SIG-M5 treated with dmso at 0.1 percent for 504 hours (cell line): Measurements from ENCODE around the gene RNF20.
A peak's percentile ranks its signal among the peaks of the same experiment; 100 is the strongest.
"Not testable (repeated sequence)": the region's sequence is repeated elsewhere in the genome, so short reads cannot be mapped to it uniquely, and the experiment has no call there.

Experiments
- DNase-seq: peaks from one replicate; lab custom pipeline; 2025; ENCODE audit not compliant: unreplicated experiment; lab: John Stamatoyannopoulos, UW

Gene RNF20, protein sequence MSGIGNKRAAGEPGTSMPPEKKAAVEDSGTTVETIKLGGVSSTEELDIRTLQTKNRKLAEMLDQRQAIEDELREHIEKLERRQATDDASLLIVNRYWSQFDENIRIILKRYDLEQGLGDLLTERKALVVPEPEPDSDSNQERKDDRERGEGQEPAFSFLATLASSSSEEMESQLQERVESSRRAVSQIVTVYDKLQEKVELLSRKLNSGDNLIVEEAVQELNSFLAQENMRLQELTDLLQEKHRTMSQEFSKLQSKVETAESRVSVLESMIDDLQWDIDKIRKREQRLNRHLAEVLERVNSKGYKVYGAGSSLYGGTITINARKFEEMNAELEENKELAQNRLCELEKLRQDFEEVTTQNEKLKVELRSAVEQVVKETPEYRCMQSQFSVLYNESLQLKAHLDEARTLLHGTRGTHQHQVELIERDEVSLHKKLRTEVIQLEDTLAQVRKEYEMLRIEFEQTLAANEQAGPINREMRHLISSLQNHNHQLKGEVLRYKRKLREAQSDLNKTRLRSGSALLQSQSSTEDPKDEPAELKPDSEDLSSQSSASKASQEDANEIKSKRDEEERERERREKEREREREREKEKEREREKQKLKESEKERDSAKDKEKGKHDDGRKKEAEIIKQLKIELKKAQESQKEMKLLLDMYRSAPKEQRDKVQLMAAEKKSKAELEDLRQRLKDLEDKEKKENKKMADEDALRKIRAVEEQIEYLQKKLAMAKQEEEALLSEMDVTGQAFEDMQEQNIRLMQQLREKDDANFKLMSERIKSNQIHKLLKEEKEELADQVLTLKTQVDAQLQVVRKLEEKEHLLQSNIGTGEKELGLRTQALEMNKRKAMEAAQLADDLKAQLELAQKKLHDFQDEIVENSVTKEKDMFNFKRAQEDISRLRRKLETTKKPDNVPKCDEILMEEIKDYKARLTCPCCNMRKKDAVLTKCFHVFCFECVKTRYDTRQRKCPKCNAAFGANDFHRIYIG

DNA sequence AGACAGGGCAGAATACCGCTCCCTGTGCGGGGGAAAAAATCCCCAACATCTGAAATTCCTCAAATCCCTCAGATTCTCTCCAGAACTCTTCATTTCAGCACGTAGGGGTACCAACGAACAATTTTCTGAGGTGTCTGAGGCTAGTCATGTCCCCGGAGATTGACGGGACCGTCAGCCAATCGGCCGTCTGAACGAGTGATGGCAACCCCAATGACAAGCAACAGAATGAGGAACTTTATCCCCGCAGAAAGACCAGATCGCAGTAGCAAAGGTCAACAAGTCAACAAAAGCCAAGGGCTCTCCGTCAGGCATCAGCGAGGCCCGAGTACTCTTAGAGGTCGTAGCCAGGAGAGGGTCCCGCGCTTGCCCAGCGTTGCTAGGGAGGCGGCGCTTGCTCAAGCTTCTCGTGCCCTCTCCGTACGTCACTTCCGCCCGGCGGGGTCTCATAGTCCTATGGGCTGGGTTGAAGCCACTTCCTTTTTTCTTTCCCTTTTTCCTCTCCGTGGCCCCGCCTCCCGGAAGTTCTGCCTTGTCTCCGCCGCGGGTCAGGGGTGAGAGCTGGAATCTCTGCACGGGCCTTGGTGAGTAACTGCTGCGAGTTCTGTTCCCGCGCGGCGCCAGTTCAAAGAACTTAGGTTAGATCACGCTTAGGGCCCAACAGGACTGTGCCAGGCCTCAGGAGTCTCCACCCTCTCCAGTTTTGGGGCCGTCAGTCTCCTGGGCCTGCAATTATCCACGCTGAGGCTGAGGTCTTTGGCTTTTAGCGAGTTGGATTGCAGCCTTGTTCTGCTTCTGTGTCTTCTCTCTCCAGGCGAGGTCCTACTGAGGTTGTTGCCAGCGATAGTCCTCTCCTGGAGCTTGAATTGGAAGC lies at the start of gene RNF20:
TSS of gene RNF20 (plus strand) at position 520 of the 871 bp plus-strand sequence. CDS start 1,571 bp downstream, outside the sequence.
- peak; percentile 98 for DNase-seq

GRCh38 chr9:101484046-101484445 lies 49.6 kb upstream of the RNF20 start:
- no peak for DNase-seq

GRCh38 chr9:101485924-101486692 lies 47.5 kb upstream of the RNF20 start:
- no peak for DNase-seq

- no peak for DNase-seq
Observed at GRCh38 chr9:101486693-101487442, 46.8 kb upstream of the RNF20 start.

DNA sequence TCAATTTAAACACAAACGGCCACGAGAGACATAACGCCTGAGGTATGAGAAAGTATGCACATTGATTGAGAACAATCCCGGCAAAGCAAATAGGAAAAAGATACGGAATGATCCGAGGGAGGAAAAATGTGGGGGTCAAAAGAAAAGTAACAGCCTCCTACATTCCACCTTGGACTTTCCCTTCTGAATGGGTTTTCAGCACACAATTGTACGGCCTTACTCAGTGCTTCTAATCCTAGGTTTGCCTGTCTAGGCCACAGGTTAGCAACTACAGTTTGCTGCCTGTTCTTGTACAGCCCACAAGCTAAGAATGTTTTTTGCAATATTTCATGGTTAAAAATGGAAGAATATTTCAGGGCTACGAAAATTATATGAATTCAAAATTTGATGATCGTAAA lies 46.2 kb upstream of the RNF20 start:
- DNase-seq = no peak

GRCh38 chr9:101495810-101496209 lies 37.8 kb upstream of the RNF20 start:
- no peak for DNase-seq

DNA sequence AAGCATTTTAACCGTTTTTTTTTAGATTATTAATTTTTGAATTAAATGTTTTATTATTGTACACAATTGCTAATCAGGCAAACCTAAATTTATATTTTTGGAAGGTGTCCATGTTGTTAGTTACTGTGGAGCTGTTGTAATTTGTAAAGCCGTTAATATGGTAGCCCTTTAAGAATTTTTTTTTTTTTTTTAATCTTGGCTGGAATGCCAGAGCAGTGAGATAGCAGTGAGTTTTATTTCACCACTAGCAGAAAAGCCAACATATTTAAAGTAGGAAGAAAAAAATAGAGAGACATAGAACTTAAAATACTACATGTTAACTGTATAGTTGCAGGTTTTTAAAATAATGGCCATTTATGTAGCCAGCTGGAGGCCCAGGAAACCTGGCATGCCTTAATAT lies 35.3 kb upstream of the RNF20 start:
- no peak for DNase-seq

- no peak for DNase-seq
Observed at GRCh38 chr9:101504188-101504587, 29.5 kb upstream of the RNF20 start.

DNA sequence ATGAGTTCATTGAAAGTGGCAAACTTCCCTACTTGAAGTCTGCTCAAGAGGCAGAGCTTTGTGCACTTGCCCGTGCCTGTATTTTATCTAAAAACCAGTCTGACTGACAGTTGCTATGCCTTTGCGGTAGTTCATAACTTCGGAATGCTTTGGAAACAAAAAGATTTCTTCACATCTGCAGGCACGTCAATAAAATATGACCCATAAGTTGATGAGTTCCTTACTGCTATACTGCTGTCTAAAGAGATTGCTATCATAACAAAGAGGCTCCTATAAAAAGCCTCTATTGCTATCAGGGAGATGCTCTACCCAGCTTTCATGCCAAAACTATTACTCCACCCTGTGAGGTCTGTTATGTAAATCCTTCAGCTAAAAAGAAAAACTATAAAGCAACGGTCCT lies 25.4 kb upstream of the RNF20 start:
- DNase-seq = peak; percentile 23

DNA sequence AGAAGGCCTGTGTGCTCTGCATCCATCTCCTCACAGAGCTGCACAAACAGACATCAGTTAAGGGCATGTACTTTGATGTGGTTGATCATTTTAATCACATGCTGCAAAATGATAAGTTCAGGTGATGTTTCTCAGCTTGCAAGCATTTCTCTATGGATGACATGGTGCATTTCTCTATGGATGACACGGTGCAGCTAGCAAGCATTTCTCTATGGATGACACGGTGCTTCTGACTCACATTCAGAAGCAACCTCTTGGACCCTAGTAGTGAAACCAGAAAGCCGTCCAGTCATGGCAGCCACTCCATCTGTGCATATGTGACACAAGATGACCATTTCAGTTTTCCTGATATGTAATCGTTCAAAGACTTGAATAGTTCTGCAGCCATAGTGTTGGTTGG lies 24.1 kb upstream of the RNF20 start:
- no peak for DNase-seq

DNA sequence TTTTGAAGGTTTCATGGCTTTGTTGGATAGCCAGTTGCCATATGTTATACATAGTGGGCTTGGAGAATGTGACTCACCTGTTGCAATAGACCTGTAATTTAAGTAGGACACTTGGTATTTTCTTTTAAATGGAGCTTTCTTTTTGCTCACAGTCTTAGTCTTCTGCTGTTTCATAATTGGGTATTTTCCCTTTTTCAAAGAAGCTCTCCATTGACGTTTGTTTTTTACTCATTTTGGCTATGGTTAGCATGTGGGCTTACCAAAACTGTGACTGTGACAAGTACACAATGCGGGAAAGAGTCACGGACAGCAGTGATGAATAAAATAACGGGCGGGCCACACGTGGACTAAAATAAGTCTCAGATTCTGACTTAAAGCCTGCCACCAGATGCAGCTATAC lies 23.2 kb upstream of the RNF20 start:
- DNase-seq = no peak

- no peak for DNase-seq
Observed at GRCh38 chr9:101511009-101511408, 22.6 kb upstream of the RNF20 start.

- peak; percentile 70 for DNase-seq
Observed at GRCh38 chr9:101512116-101512515, 21.5 kb upstream of the RNF20 start.

- no peak for DNase-seq
Observed at GRCh38 chr9:101513351-101513750, 20.3 kb upstream of the RNF20 start.

GRCh38 chr9:101514071-101514470 lies 19.6 kb upstream of the RNF20 start:
- no peak for DNase-seq

GRCh38 chr9:101516655-101517054 lies 17.0 kb upstream of the RNF20 start:
- DNase-seq = no peak

GRCh38 chr9:101518489-101518888 lies 15.2 kb upstream of the RNF20 start:
- not testable (repeated sequence) for DNase-seq

DNA sequence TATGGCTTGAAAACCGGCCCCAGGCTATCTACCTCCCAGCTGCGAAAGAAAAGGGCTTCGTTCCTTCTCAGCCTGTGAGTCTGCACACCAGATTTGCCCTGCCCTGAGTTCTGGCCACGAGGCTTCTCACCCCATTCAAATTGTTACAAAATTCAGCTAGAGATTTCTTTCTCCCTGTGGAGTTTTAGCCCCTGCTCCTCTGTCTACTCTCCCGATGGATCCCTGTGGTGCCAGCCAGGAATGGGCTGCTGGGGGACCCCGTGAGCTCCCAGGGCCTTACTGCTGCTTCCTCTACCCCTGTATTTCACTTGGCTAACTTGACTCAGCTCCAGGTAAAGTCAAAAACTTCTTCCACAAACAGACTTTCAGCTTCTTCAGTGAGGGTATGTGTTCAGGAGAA lies 9.3 kb upstream of the RNF20 start:
- DNase-seq = no peak

- no peak for DNase-seq
Observed at GRCh38 chr9:101527066-101527465, 6.6 kb upstream of the RNF20 start.
